ENCODE data around the gene NR1H2.
"Not testable (repeated sequence)": the region's sequence is repeated elsewhere in the genome, so short reads cannot be mapped to it uniquely, and the experiment has no call there.

The NR1H2 gene

GRCh38 chr19:50347089-50347581, 29.1 kb upstream of the NR1H2 start:
- peak; percentile 93 for DNase-seq

GRCh38 chr19:50349277-50350057, 26.8 kb upstream of the NR1H2 start:
- DNase-seq, result no peak

GRCh38 chr19:50352242-50352641, 24.0 kb upstream of the NR1H2 start:
- DNase-seq, result no peak

GRCh38 chr19:50353487-50353880, 22.8 kb upstream of the NR1H2 start:
- DNase-seq, result not testable (repeated sequence)

- no peak for DNase-seq
Measured at GRCh38 chr19:50356691-50357177, 19.5 kb upstream of the NR1H2 start.

- DNase-seq, result peak; percentile 83
Measured at GRCh38 chr19:50357178-50358100, 18.8 kb upstream of the NR1H2 start.

- peak; percentile 83 for DNase-seq
Measured at GRCh38 chr19:50358483-50359327, 17.6 kb upstream of the NR1H2 start.

- DNase-seq, result no peak
Measured at GRCh38 chr19:50359328-50359818, 16.9 kb upstream of the NR1H2 start.

GRCh38 chr19:50361290-50362029, 14.8 kb upstream of the NR1H2 start:
- peak; percentile 86 for DNase-seq

GRCh38 chr19:50362030-50362412, 14.2 kb upstream of the NR1H2 start:
- no peak for DNase-seq

GRCh38 chr19:50362656-50363424, 13.4 kb upstream of the NR1H2 start:
- no peak for DNase-seq

GRCh38 chr19:50365434-50366306, 10.6 kb upstream of the NR1H2 start, which contains the start of gene NAPSA:
NAPSA (minus strand) TSS chr19:50365639; CDS start chr19:50365621, 18 bp downstream.
- no peak for DNase-seq

GRCh38 chr19:50368649-50369570, 7.3 kb upstream of the NR1H2 start:
- DNase-seq, result peak; percentile 90

GRCh38 chr19:50371914-50372475, 4.3 kb upstream of the NR1H2 start:
- DNase-seq, result peak; percentile 95

- DNase-seq, result no peak
Measured at GRCh38 chr19:50377051-50377461, 799 bp downstream of the NR1H2 start.

- no peak for DNase-seq
Measured at GRCh38 chr19:50377517-50377916, 1.3 kb downstream of the NR1H2 start.

GRCh38 chr19:50378169-50378862, 2.1 kb downstream of the NR1H2 start:
- no peak for DNase-seq

GRCh38 chr19:50378863-50379236, 2.6 kb downstream of the NR1H2 start:
- DNase-seq, result no peak
